Measurements from ENCODE around the gene CNTNAP2. TPM values are rescaled to one million over a fixed set of nuclear protein-coding genes. Genes with fewer than 3 reads are reported as not detected.

CNTNAP2 gene
- total RNA-seq, 2 donors from 2014 or later = 171 to 228 TPM

- no peaks in the 10 kb centered on the region for H3K9me3 ChIP-seq (ENCODE audit: control insufficient read depth, low read length)
- H3K27ac ChIP-seq (ENCODE audit: low read depth, low read length) = no peak overlapping the region
- H3K9ac ChIP-seq (ENCODE audit: extremely low read depth, low read length, poor library complexity, severe bottlenecking) = no peak overlapping the region
- no peaks in the 10 kb centered on the region for H3K27me3 ChIP-seq (ENCODE audit: control insufficient read depth, insufficient read depth, low read length, poor library complexity, severe bottlenecking)
- TF ChIP-seq CTCF (conservative IDR thresholded peaks at IDR 0.05) = no peak
- H3K4me3 Mint-ChIP-seq = no peak overlapping the region
- peaks cover 2% of the 10 kb centered on the region for H3K9me3 Mint-ChIP-seq
- peaks cover 2% of the 10 kb centered on the region for H3K36me3 Mint-ChIP-seq (ENCODE audit: low read depth)
- H3K27me3 Mint-ChIP-seq (ENCODE audit: insufficient read depth) = no peaks in the 10 kb centered on the region
- no peak overlapping the region for H3K27ac Mint-ChIP-seq
- no peaks in the 10 kb centered on the region for H3K4me1 ChIP-seq (ENCODE audit: control insufficient read depth, insufficient read depth, low read length)
- no peaks in the 10 kb centered on the region for H3K36me3 ChIP-seq (ENCODE audit: control insufficient read depth, insufficient read depth, low read length)
- no peak overlapping the region for H3K4me3 ChIP-seq (ENCODE audit: low read length)
- WGBS, 2 experiments (ENCODE audit: insufficient coverage in 1 of 2, insufficient read length in 1 of 2) = 100% methylated on average over 2 of the region's 2 CpGs; no CpG with 5 or more reads in 1 of the 2 experiments
- H3K4me1 Mint-ChIP-seq = no peaks in the 10 kb centered on the region
- DNase-seq = no peak
Observed at GRCh38 chr7:146844405-146844804, 727.8 kb downstream of the CNTNAP2 start.

- H3K9me3 ChIP-seq (ENCODE audit: control insufficient read depth, low read length) = no peaks in the 10 kb centered on the region
- H3K27me3 ChIP-seq (ENCODE audit: control insufficient read depth, insufficient read depth, low read length, poor library complexity, severe bottlenecking) = no peaks in the 10 kb centered on the region
- Mint-ChIP-seq H3K36me3 (ENCODE audit: low read depth) (no peaks in the 10 kb centered on the region), H3K9me3 (no peaks in the 10 kb centered on the region), H3K27me3 (ENCODE audit: insufficient read depth) (no peaks in the 10 kb centered on the region), H3K4me3 (no peak overlapping the region), H3K27ac (no peak overlapping the region), H3K4me1 (no peaks in the 10 kb centered on the region)
- no peak overlapping the region for H3K4me3 ChIP-seq (ENCODE audit: low read length)
- no peaks in the 10 kb centered on the region for H3K4me1 ChIP-seq (ENCODE audit: control insufficient read depth, insufficient read depth, low read length)
- H3K27ac ChIP-seq (ENCODE audit: low read depth, low read length) = no peak overlapping the region
- no peak overlapping the region for H3K9ac ChIP-seq (ENCODE audit: extremely low read depth, low read length, poor library complexity, severe bottlenecking)
- no peaks in the 10 kb centered on the region for H3K36me3 ChIP-seq (ENCODE audit: control insufficient read depth, insufficient read depth, low read length)
- no peak for TF ChIP-seq CTCF (conservative IDR thresholded peaks at IDR 0.05)
- DNase-seq = no peak
Observed at GRCh38 chr7:146858690-146859089, 742.1 kb downstream of the CNTNAP2 start.

GRCh38 chr7:146861701-146862100 is 745.1 kb downstream of the CNTNAP2 start:
- H3K9me3 Mint-ChIP-seq = no peaks in the 10 kb centered on the region
- H3K4me1 Mint-ChIP-seq = peaks cover 3% of the 10 kb centered on the region
- no peaks in the 10 kb centered on the region for H3K9me3 ChIP-seq (ENCODE audit: control insufficient read depth, low read length)
- WGBS, 2 experiments (ENCODE audit: insufficient coverage in 1 of 2, insufficient read length in 1 of 2) = 95% methylated on average over 2 to 4 of the region's 4 CpGs
- TF ChIP-seq CTCF (conservative IDR thresholded peaks at IDR 0.05) = no peak
- H3K4me1 ChIP-seq (ENCODE audit: control insufficient read depth, insufficient read depth, low read length) = no peaks in the 10 kb centered on the region
- no peak overlapping the region for H3K27ac Mint-ChIP-seq
- H3K4me3 Mint-ChIP-seq = no peak overlapping the region
- no peaks in the 10 kb centered on the region for H3K27me3 Mint-ChIP-seq (ENCODE audit: insufficient read depth)
- no peaks in the 10 kb centered on the region for H3K27me3 ChIP-seq (ENCODE audit: control insufficient read depth, insufficient read depth, low read length, poor library complexity, severe bottlenecking)
- no peak overlapping the region for H3K4me3 ChIP-seq (ENCODE audit: low read length)
- no peaks in the 10 kb centered on the region for H3K36me3 ChIP-seq (ENCODE audit: control insufficient read depth, insufficient read depth, low read length)
- DNase-seq = no peak
- H3K27ac ChIP-seq (ENCODE audit: low read depth, low read length) = no peak overlapping the region
- no peaks in the 10 kb centered on the region for H3K36me3 Mint-ChIP-seq (ENCODE audit: low read depth)
- no peak overlapping the region for H3K9ac ChIP-seq (ENCODE audit: extremely low read depth, low read length, poor library complexity, severe bottlenecking)
